GM21423 (cell line): ENCODE measurements around the gene MMP2.

Source experiments
- ATAC-seq: cut with Tn5 transposase; IDR thresholded peaks from one replicate; pipeline ENCODE4 v1.9.1; 2021; ENCODE audit warnings: mild to moderate bottlenecking, moderate library complexity; ENCODE audit not compliant: unreplicated experiment

The MMP2 gene

GRCh38 chr16:55468352-55468990 lies 10.5 kb upstream of the MMP2 start:
- no peak for ATAC-seq

DNA sequence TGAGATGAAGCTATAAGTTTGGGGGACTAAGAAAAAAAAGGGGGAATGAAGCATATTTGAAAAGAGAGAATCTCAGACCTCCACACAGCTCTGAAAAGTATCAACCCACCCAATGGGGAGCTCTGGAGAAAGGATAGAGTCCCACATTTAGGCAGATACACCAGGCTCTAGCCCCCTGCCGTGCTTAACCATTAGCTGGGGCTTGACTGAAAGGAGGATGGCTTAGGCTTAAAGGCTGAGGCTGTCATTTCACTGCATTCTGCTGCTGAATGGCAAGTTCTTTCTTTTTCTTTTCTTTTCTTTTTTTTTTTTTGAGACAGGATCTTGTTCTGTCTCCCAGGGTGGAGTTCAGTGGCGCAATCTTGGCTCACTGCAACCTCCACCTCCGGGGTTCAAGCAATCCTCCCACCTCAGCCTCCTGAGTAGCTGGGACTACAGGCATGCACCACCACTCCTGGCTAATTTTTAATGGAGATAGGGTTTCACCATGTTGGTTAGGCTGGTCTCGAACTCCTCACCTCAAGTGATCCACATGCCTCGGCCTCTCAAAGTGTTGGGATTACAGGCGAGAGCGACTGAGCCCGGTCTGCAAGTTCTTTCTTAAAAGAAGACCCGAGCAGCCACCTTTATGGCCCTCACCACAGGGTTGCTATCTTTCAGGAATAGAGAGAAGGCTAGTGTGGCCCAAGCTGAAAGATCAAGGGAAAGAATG lies 9.0 kb upstream of the MMP2 start:
- ATAC-seq: no peak

- ATAC-seq: no peak
Measured at GRCh38 chr16:55470533-55471371, 8.2 kb upstream of the MMP2 start.

- no peak for ATAC-seq
Measured at GRCh38 chr16:55471448-55472097, 7.4 kb upstream of the MMP2 start.

GRCh38 chr16:55473587-55473986 lies 5.4 kb upstream of the MMP2 start:
- ATAC-seq: no peak

- ATAC-seq: no peak
Measured at GRCh38 chr16:55474821-55475220, 4.2 kb upstream of the MMP2 start.

DNA sequence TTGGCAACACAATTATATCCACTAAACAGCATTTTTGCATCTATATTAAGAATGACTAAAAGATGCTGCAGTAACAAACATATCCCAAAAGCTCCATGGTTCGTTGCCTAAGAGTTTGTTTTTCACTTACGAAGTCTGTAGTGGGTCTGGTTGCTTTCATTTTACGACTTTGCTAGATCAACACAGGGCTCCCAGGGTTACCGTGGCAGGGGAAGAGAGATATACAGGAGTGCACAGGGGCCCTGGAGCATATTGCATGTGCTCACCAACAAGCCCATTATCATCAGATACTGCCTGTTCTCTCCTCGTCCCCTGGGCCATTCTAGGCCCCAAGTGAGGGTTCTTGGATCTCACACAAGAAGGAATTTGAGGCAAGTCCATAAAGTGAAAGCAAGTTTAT lies 3.1 kb upstream of the MMP2 start:
- no peak for ATAC-seq

GRCh38 chr16:55476625-55477533 lies 2.1 kb upstream of the MMP2 start:
- ATAC-seq: no peak

- no peak for ATAC-seq
Measured at GRCh38 chr16:55477736-55478135, 1.3 kb upstream of the MMP2 start.

DNA sequence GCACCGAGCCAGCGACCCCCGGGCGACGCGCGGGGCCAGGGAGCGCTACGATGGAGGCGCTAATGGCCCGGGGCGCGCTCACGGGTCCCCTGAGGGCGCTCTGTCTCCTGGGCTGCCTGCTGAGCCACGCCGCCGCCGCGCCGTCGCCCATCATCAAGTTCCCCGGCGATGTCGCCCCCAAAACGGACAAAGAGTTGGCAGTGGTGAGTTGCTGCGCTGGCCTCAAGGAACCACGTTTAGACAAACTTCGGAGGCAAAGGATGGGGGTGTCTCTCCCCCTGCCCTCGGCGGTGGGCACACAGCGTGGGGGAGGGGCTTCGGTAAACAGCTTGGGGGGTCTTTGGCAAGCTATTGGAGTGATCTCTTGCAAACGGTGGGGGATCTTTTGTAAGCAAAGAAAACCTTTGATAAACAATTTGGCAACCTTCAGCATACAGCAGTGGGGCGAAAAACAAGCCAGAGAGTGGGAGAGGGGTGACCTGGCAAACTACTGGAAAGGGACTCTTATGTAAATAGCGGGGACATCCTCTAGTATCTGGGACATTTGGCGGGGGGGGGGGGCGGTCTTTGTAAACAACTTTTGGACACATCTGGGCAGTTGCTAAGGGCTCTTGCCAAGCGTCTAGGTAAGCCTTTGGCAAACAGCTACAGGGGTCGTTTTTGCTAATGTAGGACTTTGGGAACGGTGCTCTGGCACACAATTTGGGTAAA lies 587 bp downstream of the MMP2 start:
- ATAC-seq: no peak

GRCh38 chr16:55480228-55480655 lies 1.2 kb downstream of the MMP2 start:
- ATAC-seq: no peak

DNA sequence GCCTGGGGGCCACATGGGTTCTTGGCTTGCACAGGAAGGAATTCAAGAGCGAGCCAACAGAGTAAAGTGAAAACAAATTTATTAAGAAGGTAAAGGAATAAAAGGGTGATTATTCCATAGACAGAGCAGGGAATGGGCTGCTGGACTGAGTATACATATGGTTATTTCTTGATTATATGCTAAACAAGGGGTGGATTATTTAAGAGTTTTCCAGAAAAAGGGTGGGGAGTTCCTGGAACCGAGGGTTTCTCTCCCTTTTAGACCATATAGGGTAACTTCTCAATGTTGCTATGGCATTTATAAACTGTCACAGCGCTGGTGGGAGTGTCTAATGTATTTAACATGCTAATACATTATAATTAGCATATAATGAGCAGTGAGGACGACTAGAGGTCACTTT lies 2.0 kb downstream of the MMP2 start:
- ATAC-seq: no peak

- no peak for ATAC-seq
Measured at GRCh38 chr16:55482056-55482455, 3.1 kb downstream of the MMP2 start.

- no peak for ATAC-seq
Measured at GRCh38 chr16:55487048-55487803, 8.2 kb downstream of the MMP2 start.

GRCh38 chr16:55488306-55488705 lies 9.3 kb downstream of the MMP2 start:
- no peak for ATAC-seq

DNA sequence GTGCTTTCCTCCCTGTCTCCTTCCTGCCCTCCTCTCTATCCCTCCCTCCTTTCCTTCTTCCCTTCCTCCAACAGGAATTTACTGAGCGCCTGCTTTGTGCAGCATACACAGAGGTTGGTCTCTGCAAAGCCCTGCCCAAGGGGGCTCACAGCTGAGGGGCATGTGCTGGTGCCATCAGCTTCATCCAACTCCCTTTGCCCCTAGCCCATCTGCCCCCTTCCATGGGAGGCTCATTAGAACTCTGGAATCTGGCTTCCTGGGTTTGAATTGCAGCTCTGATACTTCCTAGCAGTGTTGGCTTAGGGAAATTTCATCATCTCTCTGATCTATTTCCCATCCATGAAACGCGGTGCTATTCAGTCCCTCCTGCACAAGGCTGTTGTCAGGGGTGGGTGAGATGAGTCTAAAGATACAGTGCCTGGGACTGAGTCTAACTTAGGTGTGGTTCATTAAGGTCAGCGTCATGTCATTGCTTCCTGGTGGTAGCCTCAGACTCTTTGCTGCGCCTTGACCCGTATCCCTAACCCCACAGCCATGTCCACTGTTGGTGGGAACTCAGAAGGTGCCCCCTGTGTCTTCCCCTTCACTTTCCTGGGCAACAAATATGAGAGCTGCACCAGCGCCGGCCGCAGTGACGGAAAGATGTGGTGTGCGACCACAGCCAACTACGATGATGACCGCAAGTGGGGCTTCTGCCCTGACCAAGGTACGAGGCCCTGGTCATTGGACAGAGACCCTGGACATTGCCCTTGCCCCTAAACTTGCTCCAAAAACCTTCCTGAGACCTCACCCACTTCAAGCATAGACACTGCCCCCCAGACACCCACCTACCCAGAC lies 10.3 kb downstream of the MMP2 start:
- ATAC-seq: no peak

DNA sequence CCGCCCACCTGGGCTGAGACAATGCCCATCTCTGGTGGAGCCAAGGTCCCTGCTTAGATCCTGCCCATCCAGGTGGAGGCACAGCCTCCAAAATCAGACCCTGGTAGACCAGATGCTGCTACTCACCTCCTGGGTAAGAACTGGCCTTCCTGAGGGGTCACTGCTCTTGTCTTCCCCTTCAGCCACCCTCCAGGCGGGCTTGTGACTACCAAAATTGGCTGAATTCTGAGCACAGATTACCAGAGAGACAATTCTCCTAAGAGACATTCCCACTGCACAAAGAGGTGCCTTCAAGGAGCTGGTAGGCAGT lies 10.9 kb downstream of the MMP2 start:
- no peak for ATAC-seq

GRCh38 chr16:55490301-55490700 lies 11.3 kb downstream of the MMP2 start:
- no peak for ATAC-seq
